GM10847 (cell line): ENCODE data around the gene TCHHL1.

Source experiments
- POLR2A ChIP-seq: IDR thresholded peaks from 2 replicates; pipeline ENCODE4 v1.6.1; 2011; ENCODE audit not compliant: insufficient read length; ENCODE audit errors: extremely low read depth

The TCHHL1 gene

GRCh38 chr1:152089014-152089674, at the start of gene TCHHL1:
Gene TCHHL1 (minus strand): TSS chr1:152089064. CDS start chr1:152088143, 921 bp downstream.
- TF ChIP-seq POLR2A: no peak

GRCh38 chr1:152137215-152137614, 48.4 kb upstream of the TCHHL1 start:
- TF ChIP-seq POLR2A: no peak

GRCh38 chr1:152130186-152130585, 41.3 kb upstream of the TCHHL1 start:
- no peak for TF ChIP-seq POLR2A

GRCh38 chr1:152127673-152128072, 38.8 kb upstream of the TCHHL1 start:
- TF ChIP-seq POLR2A: no peak

- no peak for TF ChIP-seq POLR2A
Observed at GRCh38 chr1:152125834-152126443, 37.1 kb upstream of the TCHHL1 start.

- no peak for TF ChIP-seq POLR2A
Observed at GRCh38 chr1:152118915-152119314, 30.1 kb upstream of the TCHHL1 start.

- TF ChIP-seq POLR2A: no peak
Observed at GRCh38 chr1:152115344-152115743, 26.5 kb upstream of the TCHHL1 start, which contains the start of gene TCHH. Gene TCHH (minus strand): TSS chr1:152115444. CDS start chr1:152114080, 1,364 bp downstream.

- TF ChIP-seq POLR2A: no peak
Observed at GRCh38 chr1:152112885-152113432, 24.1 kb upstream of the TCHHL1 start.

GRCh38 chr1:152112101-152112884, 23.4 kb upstream of the TCHHL1 start:
- no peak for TF ChIP-seq POLR2A

GRCh38 chr1:152111515-152111968, 22.7 kb upstream of the TCHHL1 start:
- TF ChIP-seq POLR2A: no peak

GRCh38 chr1:152110860-152111514, 22.1 kb upstream of the TCHHL1 start:
- TF ChIP-seq POLR2A: no peak

- TF ChIP-seq POLR2A: no peak
Observed at GRCh38 chr1:152110365-152110859, 21.5 kb upstream of the TCHHL1 start.

- no peak for TF ChIP-seq POLR2A
Observed at GRCh38 chr1:152109998-152110294, 21.1 kb upstream of the TCHHL1 start.

- TF ChIP-seq POLR2A: no peak
Observed at GRCh38 chr1:152109231-152109997, 20.6 kb upstream of the TCHHL1 start.
